ENCODE measurements around the gene NHLH1. TPM values are rescaled to one million over a fixed set of nuclear protein-coding genes. Genes with fewer than 3 reads are reported as not detected.

The NHLH1 gene
- polyA plus RNA-seq (2013, experiment 1 of 2), result 0.31 TPM
- polyA plus RNA-seq (2013, experiment 2 of 2), result 0.25 TPM

- H3K4me3 ChIP-seq (ENCODE audit: low read length), result no peak within 1 kb of the TSS
- no peak within 1 kb of the TSS for H4K8ac ChIP-seq (ENCODE audit: low read depth, low read length)
- H4K5ac ChIP-seq (ENCODE audit: low read length), result no peak within 1 kb of the TSS
- no peaks in the 10 kb centered on the region for H3K79me1 ChIP-seq (ENCODE audit: low read length)
- no peak within 1 kb of the TSS for H2BK5ac ChIP-seq (ENCODE audit: low read length)
- peaks cover 8% of the 10 kb centered on the region for H3K4me1 ChIP-seq (ENCODE audit: control insufficient read depth, low read depth, low read length)
- no peaks in the 10 kb centered on the region for H3K27me3 ChIP-seq (ENCODE audit: insufficient read depth, low read length, poor library complexity)
- no peak within 1 kb of the TSS for H2AK5ac ChIP-seq (ENCODE audit: low read length)
- no peak within 1 kb of the TSS for H3K9ac ChIP-seq (ENCODE audit: low read length)
- WGBS (ENCODE audit: extremely low coverage, insufficient coverage, low lambda C conversion rate), result no CpG with 5 or more reads among the region's 15 CpGs
- H3K36me3 ChIP-seq (ENCODE audit: control insufficient read depth, insufficient read depth, low read length), result no peaks in the 10 kb centered on the region
- no peak for DNase-seq
- no peak within 1 kb of the TSS for H3K23ac ChIP-seq (ENCODE audit: low read length)
- H3K27ac ChIP-seq (ENCODE audit: low read depth, low read length), result no peak within 1 kb of the TSS
- H3K4me2 ChIP-seq (ENCODE audit: low read length), result no peak within 1 kb of the TSS
- H3K4ac ChIP-seq (ENCODE audit: low read depth, low read length), result no peak within 1 kb of the TSS
- H2BK120ac ChIP-seq (ENCODE audit: low read depth, low read length), result no peak within 1 kb of the TSS
- no peak within 1 kb of the TSS for H3K18ac ChIP-seq (ENCODE audit: low read length)
- peak within 1 kb of the TSS; percentile 25 for H3K56ac ChIP-seq (ENCODE audit: low read length)
- H2BK15ac ChIP-seq (replicated peaks; ENCODE audit: low read depth), result no peak within 1 kb of the TSS
- no peaks in the 10 kb centered on the region for H3K79me2 ChIP-seq (ENCODE audit: control insufficient read depth, insufficient read depth, low read length)
Measured at GRCh38 chr1:160366731-160367515, at the start of gene NHLH1. NHLH1 (plus strand) TSS chr1:160367071; CDS start chr1:160370732, 3,661 bp downstream.

GRCh38 chr1:160322831-160323230 lies 44.0 kb upstream of the NHLH1 start:
- H3K79me1 ChIP-seq (ENCODE audit: low read length), result no peaks in the 10 kb centered on the region
- no peak overlapping the region for H3K23ac ChIP-seq (ENCODE audit: low read length)
- H2BK15ac ChIP-seq (replicated peaks; ENCODE audit: low read depth), result no peak overlapping the region
- no peaks in the 10 kb centered on the region for H3K4me1 ChIP-seq (ENCODE audit: control insufficient read depth, low read depth, low read length)
- DNase-seq, result no peak
- H3K18ac ChIP-seq (ENCODE audit: low read length), result no peak overlapping the region
- H3K9ac ChIP-seq (ENCODE audit: low read length), result no peak overlapping the region
- H2BK120ac ChIP-seq (ENCODE audit: low read depth, low read length), result no peak overlapping the region
- WGBS (ENCODE audit: extremely low coverage, insufficient coverage, low lambda C conversion rate), result no CpG with 5 or more reads among the region's 6 CpGs
- H3K4me3 ChIP-seq (ENCODE audit: low read length), result no peak overlapping the region
- no peak overlapping the region for H3K27ac ChIP-seq (ENCODE audit: low read depth, low read length)
- H4K5ac ChIP-seq (ENCODE audit: low read length), result no peak overlapping the region
- H3K79me2 ChIP-seq (ENCODE audit: control insufficient read depth, insufficient read depth, low read length), result no peaks in the 10 kb centered on the region
- no peak overlapping the region for H2BK5ac ChIP-seq (ENCODE audit: low read length)
- no peak overlapping the region for H2AK5ac ChIP-seq (ENCODE audit: low read length)
- no peak overlapping the region for H4K8ac ChIP-seq (ENCODE audit: low read depth, low read length)
- no peaks in the 10 kb centered on the region for H3K27me3 ChIP-seq (ENCODE audit: insufficient read depth, low read length, poor library complexity)
- no peak overlapping the region for H3K4me2 ChIP-seq (ENCODE audit: low read length)
- H3K56ac ChIP-seq (ENCODE audit: low read length), result no peak overlapping the region
- H3K4ac ChIP-seq (ENCODE audit: low read depth, low read length), result no peak overlapping the region
- H3K36me3 ChIP-seq (ENCODE audit: control insufficient read depth, insufficient read depth, low read length), result peaks cover 2% of the 10 kb centered on the region

GRCh38 chr1:160325252-160325651 lies 41.6 kb upstream of the NHLH1 start:
- Histone ChIP-seq H4K8ac (ENCODE audit: low read depth, low read length) (no peak overlapping the region), H3K56ac (ENCODE audit: low read length) (no peak overlapping the region), H3K36me3 (ENCODE audit: control insufficient read depth, insufficient read depth, low read length) (peaks cover 3% of the 10 kb centered on the region), H3K4me1 (ENCODE audit: control insufficient read depth, low read depth, low read length) (no peaks in the 10 kb centered on the region), H2AK5ac (ENCODE audit: low read length) (no peak overlapping the region), H4K5ac (ENCODE audit: low read length) (no peak overlapping the region), H2BK5ac (ENCODE audit: low read length) (no peak overlapping the region), H3K4me2 (ENCODE audit: low read length) (no peak overlapping the region), H2BK120ac (ENCODE audit: low read depth, low read length) (no peak overlapping the region), H3K9ac (ENCODE audit: low read length) (no peak overlapping the region), H3K18ac (ENCODE audit: low read length) (no peak overlapping the region), H3K79me1 (ENCODE audit: low read length) (no peaks in the 10 kb centered on the region), H3K23ac (ENCODE audit: low read length) (no peak overlapping the region), H3K4me3 (ENCODE audit: low read length) (no peak overlapping the region), H3K27me3 (ENCODE audit: insufficient read depth, low read length, poor library complexity) (no peaks in the 10 kb centered on the region), H3K79me2 (ENCODE audit: control insufficient read depth, insufficient read depth, low read length) (no peaks in the 10 kb centered on the region), H2BK15ac (replicated peaks; ENCODE audit: low read depth) (no peak overlapping the region), H3K4ac (ENCODE audit: low read depth, low read length) (no peak overlapping the region), H3K27ac (ENCODE audit: low read depth, low read length) (no peak overlapping the region)
- no CpG with 5 or more reads among the region's 4 CpGs for WGBS (ENCODE audit: extremely low coverage, insufficient coverage, low lambda C conversion rate)
- DNase-seq, result no peak

GRCh38 chr1:160326418-160326817 lies 40.5 kb upstream of the NHLH1 start:
- Histone ChIP-seq H2BK15ac (replicated peaks; ENCODE audit: low read depth) (no peak overlapping the region), H3K27ac (ENCODE audit: low read depth, low read length) (no peak overlapping the region), H3K4ac (ENCODE audit: low read depth, low read length) (no peak overlapping the region), H2BK5ac (ENCODE audit: low read length) (no peak overlapping the region), H3K36me3 (ENCODE audit: control insufficient read depth, insufficient read depth, low read length) (peaks cover 3% of the 10 kb centered on the region), H3K79me2 (ENCODE audit: control insufficient read depth, insufficient read depth, low read length) (no peaks in the 10 kb centered on the region), H3K23ac (ENCODE audit: low read length) (no peak overlapping the region), H3K56ac (ENCODE audit: low read length) (no peak overlapping the region), H4K8ac (ENCODE audit: low read depth, low read length) (no peak overlapping the region), H3K4me2 (ENCODE audit: low read length) (no peak overlapping the region), H4K5ac (ENCODE audit: low read length) (no peak overlapping the region), H3K79me1 (ENCODE audit: low read length) (no peaks in the 10 kb centered on the region), H3K9ac (ENCODE audit: low read length) (no peak overlapping the region), H3K4me1 (ENCODE audit: control insufficient read depth, low read depth, low read length) (no peaks in the 10 kb centered on the region), H2BK120ac (ENCODE audit: low read depth, low read length) (no peak overlapping the region), H3K18ac (ENCODE audit: low read length) (no peak overlapping the region), H3K27me3 (ENCODE audit: insufficient read depth, low read length, poor library complexity) (no peaks in the 10 kb centered on the region), H2AK5ac (ENCODE audit: low read length) (no peak overlapping the region), H3K4me3 (ENCODE audit: low read length) (no peak overlapping the region)
- no peak for DNase-seq
- no CpG with 5 or more reads among the region's 5 CpGs for WGBS (ENCODE audit: extremely low coverage, insufficient coverage, low lambda C conversion rate)

GRCh38 chr1:160328184-160328583 lies 38.7 kb upstream of the NHLH1 start:
- no peak overlapping the region for H3K4ac ChIP-seq (ENCODE audit: low read depth, low read length)
- H2BK120ac ChIP-seq (ENCODE audit: low read depth, low read length), result no peak overlapping the region
- H3K27me3 ChIP-seq (ENCODE audit: insufficient read depth, low read length, poor library complexity), result no peaks in the 10 kb centered on the region
- H3K4me2 ChIP-seq (ENCODE audit: low read length), result no peak overlapping the region
- peaks cover 5% of the 10 kb centered on the region for H3K36me3 ChIP-seq (ENCODE audit: control insufficient read depth, insufficient read depth, low read length)
- H3K23ac ChIP-seq (ENCODE audit: low read length), result no peak overlapping the region
- H3K56ac ChIP-seq (ENCODE audit: low read length), result no peak overlapping the region
- H3K4me1 ChIP-seq (ENCODE audit: control insufficient read depth, low read depth, low read length), result no peaks in the 10 kb centered on the region
- no peaks in the 10 kb centered on the region for H3K79me2 ChIP-seq (ENCODE audit: control insufficient read depth, insufficient read depth, low read length)
- WGBS (ENCODE audit: extremely low coverage, insufficient coverage, low lambda C conversion rate), result no CpG with 5 or more reads among the region's 8 CpGs
- no peaks in the 10 kb centered on the region for H3K79me1 ChIP-seq (ENCODE audit: low read length)
- H3K9ac ChIP-seq (ENCODE audit: low read length), result no peak overlapping the region
- no peak overlapping the region for H3K4me3 ChIP-seq (ENCODE audit: low read length)
- H4K8ac ChIP-seq (ENCODE audit: low read depth, low read length), result no peak overlapping the region
- DNase-seq, result no peak
- no peak overlapping the region for H3K18ac ChIP-seq (ENCODE audit: low read length)
- no peak overlapping the region for H2BK15ac ChIP-seq (replicated peaks; ENCODE audit: low read depth)
- no peak overlapping the region for H4K5ac ChIP-seq (ENCODE audit: low read length)
- H2BK5ac ChIP-seq (ENCODE audit: low read length), result no peak overlapping the region
- no peak overlapping the region for H3K27ac ChIP-seq (ENCODE audit: low read depth, low read length)
- no peak overlapping the region for H2AK5ac ChIP-seq (ENCODE audit: low read length)

GRCh38 chr1:160330119-160330518 lies 36.8 kb upstream of the NHLH1 start:
- H2BK120ac ChIP-seq (ENCODE audit: low read depth, low read length), result no peak overlapping the region
- no peaks in the 10 kb centered on the region for H3K79me1 ChIP-seq (ENCODE audit: low read length)
- no peak overlapping the region for H3K27ac ChIP-seq (ENCODE audit: low read depth, low read length)
- no peak overlapping the region for H3K9ac ChIP-seq (ENCODE audit: low read length)
- no peak overlapping the region for H2AK5ac ChIP-seq (ENCODE audit: low read length)
- H2BK5ac ChIP-seq (ENCODE audit: low read length), result no peak overlapping the region
- H3K56ac ChIP-seq (ENCODE audit: low read length), result no peak overlapping the region
- H4K8ac ChIP-seq (ENCODE audit: low read depth, low read length), result no peak overlapping the region
- no peak overlapping the region for H4K5ac ChIP-seq (ENCODE audit: low read length)
- H3K27me3 ChIP-seq (ENCODE audit: insufficient read depth, low read length, poor library complexity), result no peaks in the 10 kb centered on the region
- H2BK15ac ChIP-seq (replicated peaks; ENCODE audit: low read depth), result no peak overlapping the region
- H3K4ac ChIP-seq (ENCODE audit: low read depth, low read length), result no peak overlapping the region
- H3K4me1 ChIP-seq (ENCODE audit: control insufficient read depth, low read depth, low read length), result no peaks in the 10 kb centered on the region
- H3K4me3 ChIP-seq (ENCODE audit: low read length), result no peak overlapping the region
- H3K4me2 ChIP-seq (ENCODE audit: low read length), result no peak overlapping the region
- H3K79me2 ChIP-seq (ENCODE audit: control insufficient read depth, insufficient read depth, low read length), result no peaks in the 10 kb centered on the region
- DNase-seq, result peak; percentile 6
- H3K36me3 ChIP-seq (ENCODE audit: control insufficient read depth, insufficient read depth, low read length), result peaks cover 6% of the 10 kb centered on the region
- H3K18ac ChIP-seq (ENCODE audit: low read length), result no peak overlapping the region
- H3K23ac ChIP-seq (ENCODE audit: low read length), result no peak overlapping the region

Data from mesendoderm (in vitro differentiated cells).